ENCODE data around the gene HECTD3. TPM values are rescaled to one million over a fixed set of nuclear protein-coding genes. Genes with fewer than 3 reads are reported as not detected.

HECTD3 gene
- polyA plus RNA-seq, result 10 to 100 TPM; 25.1 to 38.6 TPM

DNA sequence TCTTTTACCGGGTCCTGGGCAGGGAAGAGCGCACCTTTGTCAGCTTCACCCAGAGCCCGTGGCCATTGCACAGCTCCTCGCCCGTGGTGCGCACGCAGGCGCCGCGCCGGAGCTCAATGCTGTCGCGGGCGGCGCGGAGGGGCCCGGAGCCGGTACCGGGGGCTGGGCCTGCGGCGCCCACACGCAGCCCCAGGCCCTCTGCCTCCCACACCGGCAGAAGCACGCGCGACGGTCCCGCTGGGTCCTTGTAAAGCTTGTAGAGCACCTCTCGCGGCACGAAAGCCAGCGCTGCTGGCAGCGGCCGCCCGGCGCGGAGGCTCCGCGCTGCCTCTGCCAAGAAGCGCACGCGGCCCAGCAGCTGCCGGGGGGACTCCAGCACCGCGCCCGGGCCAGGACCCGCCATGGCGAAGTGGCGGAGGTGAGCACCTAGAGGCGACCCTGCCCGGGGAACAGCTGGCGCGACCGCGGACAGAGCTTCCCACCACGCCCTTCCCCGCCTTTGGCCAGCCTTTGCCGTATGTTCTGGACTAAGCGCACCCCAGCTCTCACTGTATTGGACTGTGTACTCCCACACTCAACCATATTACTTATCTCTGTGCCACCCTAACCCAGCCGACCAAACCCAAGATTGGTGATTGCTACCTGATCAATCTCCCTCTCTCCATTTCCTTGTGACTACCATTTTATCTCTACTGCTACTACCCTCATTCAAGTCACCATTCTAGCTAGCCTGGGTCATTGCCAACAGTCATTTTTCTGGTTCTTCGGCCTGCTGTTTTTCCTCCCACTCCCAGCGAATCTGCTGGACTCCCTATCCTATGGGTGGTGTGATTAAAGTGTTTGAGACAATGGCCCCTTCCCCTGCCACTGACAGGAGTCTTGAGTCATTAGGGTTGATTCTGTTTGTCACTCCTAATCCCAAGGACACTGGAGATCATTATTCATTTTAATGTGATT lies at the start of gene HECTD3:
Gene HECTD3 (minus strand): TSS at position 470 of the 957 bp plus-strand sequence. CDS start 67 bp downstream, at position 403.
- H3K27ac ChIP-seq (ENCODE audit: low read depth in 2 of 2, low read length in 1 of 2), result peak within 1 kb of the TSS; percentile 85 to 92
- peak within 1 kb of the TSS; percentile 92 to 95 for H3K4me3 ChIP-seq (ENCODE audit: low read depth in 1 of 2, low read length in 2 of 2)
- WGBS, 2 donors, result 0 to 1% methylated on average over 38 to 62 of the region's 62 CpGs
- H3K4me1 ChIP-seq (ENCODE audit: control insufficient read depth in 2 of 2, insufficient read depth in 2 of 2, low read length in 1 of 2), result peaks cover 0 to 17% of the 10 kb centered on the region in 2 donors
- H3K9me3 ChIP-seq (ENCODE audit: control insufficient read depth in 2 of 2, insufficient read depth in 1 of 2, low read depth in 1 of 2, low read length in 1 of 2), result no peaks in the 10 kb centered on the region
- peaks cover 3 to 37% of the 10 kb centered on the region in 2 donors for H3K36me3 ChIP-seq (ENCODE audit: control insufficient read depth in 2 of 2, insufficient read depth in 2 of 2, low read length in 1 of 2)
- H3K27me3 ChIP-seq (ENCODE audit: control insufficient read depth in 1 of 2, insufficient read depth in 2 of 2, low read length in 2 of 2), result no peaks in the 10 kb centered on the region

DNA sequence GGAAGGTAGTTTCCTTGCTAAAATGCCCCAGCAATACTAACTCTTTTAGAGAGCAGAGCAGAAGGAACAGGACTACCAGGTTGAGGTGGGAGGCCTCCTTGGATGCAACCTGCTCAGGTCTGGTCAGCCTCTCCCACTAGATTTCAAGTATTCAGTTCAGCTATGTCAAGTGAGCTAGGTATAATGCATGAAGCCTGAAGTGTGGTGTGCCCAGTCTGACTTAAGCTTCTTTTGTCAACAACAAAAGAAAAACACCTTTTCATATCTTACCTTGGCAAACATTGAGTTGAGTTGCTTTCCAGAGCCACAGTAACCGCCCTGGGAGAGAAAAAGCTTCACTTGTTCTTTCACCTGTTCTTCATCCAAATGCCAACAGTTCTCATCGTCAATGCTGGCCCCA lies 48.7 kb upstream of the HECTD3 start:
- Histone ChIP-seq H3K27ac (ENCODE audit: low read depth in 2 of 2, low read length in 1 of 2) (no peak overlapping the region), H3K4me3 (ENCODE audit: low read depth in 1 of 2, low read length in 2 of 2) (no peak overlapping the region), H3K4me1 (ENCODE audit: control insufficient read depth in 2 of 2, insufficient read depth in 2 of 2, low read length in 1 of 2) (no peaks in the 10 kb centered on the region), H3K9me3 (ENCODE audit: control insufficient read depth in 2 of 2, insufficient read depth in 1 of 2, low read depth in 1 of 2, low read length in 1 of 2) (no peaks in the 10 kb centered on the region), H3K27me3 (ENCODE audit: control insufficient read depth in 1 of 2, insufficient read depth in 2 of 2, low read length in 2 of 2) (no peaks in the 10 kb centered on the region), H3K36me3 (ENCODE audit: control insufficient read depth in 2 of 2, insufficient read depth in 2 of 2, low read length in 1 of 2) (peaks cover 2% of the 10 kb centered on the region in 2 donors)
- WGBS, 2 donors, result 47 to 66% methylated on average over 2 of the region's 2 CpGs

DNA sequence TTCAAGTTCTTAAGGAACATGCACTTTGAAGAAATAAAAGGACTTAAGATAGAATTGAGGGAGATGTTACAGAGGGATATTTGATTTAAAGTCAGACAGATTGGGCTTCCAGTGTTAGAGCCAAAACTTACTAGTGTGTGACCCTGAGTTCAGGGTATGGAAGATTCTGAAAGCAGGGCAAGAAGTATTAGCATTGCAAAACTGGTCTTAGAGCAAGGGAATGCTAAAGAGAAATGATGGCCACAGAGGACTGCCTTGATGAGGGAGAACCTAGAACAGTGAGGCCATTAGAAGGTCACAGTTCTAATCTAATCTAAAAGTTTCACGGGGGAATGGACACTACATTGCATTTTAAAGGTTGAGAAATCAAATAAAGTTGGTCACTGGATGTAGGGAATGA lies 46.4 kb upstream of the HECTD3 start:
- Histone ChIP-seq H3K9me3 (ENCODE audit: control insufficient read depth in 2 of 2, insufficient read depth in 1 of 2, low read depth in 1 of 2, low read length in 1 of 2) (no peaks in the 10 kb centered on the region), H3K36me3 (ENCODE audit: control insufficient read depth in 2 of 2, insufficient read depth in 2 of 2, low read length in 1 of 2) (peaks cover 2% of the 10 kb centered on the region in 2 donors), H3K27me3 (ENCODE audit: control insufficient read depth in 1 of 2, insufficient read depth in 2 of 2, low read length in 2 of 2) (no peaks in the 10 kb centered on the region), H3K4me3 (ENCODE audit: low read depth in 1 of 2, low read length in 2 of 2) (no peak overlapping the region), H3K4me1 (ENCODE audit: control insufficient read depth in 2 of 2, insufficient read depth in 2 of 2, low read length in 1 of 2) (no peaks in the 10 kb centered on the region), H3K27ac (ENCODE audit: low read depth in 2 of 2, low read length in 1 of 2) (no peak overlapping the region)
- WGBS, 2 donors, result 83 to 84% methylated on average over 1 of the region's 1 CpG

DNA sequence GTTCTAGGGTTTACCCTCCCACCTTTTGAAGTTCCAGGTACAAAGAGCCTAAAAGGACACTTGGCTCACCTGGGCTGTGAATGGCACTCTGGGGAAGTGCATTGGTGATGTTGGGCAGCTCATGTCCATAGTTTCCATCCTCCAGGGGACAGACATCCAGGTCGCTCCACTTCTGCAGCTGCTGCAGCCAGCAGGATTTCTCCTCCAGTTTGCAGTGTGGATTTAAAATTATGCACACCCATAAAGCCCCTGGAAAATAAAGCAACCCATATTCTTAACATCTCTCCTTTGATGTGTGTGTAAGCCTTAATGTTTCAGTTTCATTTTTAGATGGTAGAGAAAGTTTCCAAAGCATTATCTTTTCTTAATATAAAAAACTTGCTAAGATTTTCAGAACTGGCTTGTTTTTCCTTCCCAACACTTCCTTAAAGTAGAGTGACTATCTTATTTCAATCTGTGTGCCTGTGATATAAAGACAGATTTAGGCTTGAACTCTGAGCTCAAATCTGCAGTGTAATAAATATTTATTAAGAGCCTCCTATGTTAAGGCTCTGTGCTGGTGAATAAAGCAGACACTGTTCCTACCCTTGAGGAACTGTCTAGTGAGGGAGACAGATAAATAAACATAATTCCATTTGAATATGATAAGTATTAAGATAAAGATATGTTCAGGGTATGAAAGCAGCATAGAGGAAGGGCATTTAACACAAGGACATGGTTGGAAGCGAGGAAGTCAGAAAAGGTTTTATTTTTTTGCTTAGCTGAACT lies 40.1 kb upstream of the HECTD3 start:
- Histone ChIP-seq H3K9me3 (ENCODE audit: control insufficient read depth in 2 of 2, insufficient read depth in 1 of 2, low read depth in 1 of 2, low read length in 1 of 2) (no peaks in the 10 kb centered on the region), H3K4me1 (ENCODE audit: control insufficient read depth in 2 of 2, insufficient read depth in 2 of 2, low read length in 1 of 2) (no peaks in the 10 kb centered on the region), H3K4me3 (ENCODE audit: low read depth in 1 of 2, low read length in 2 of 2) (no peak overlapping the region), H3K27me3 (ENCODE audit: control insufficient read depth in 1 of 2, insufficient read depth in 2 of 2, low read length in 2 of 2) (no peaks in the 10 kb centered on the region), H3K27ac (ENCODE audit: low read depth in 2 of 2, low read length in 1 of 2) (no peak overlapping the region), H3K36me3 (ENCODE audit: control insufficient read depth in 2 of 2, insufficient read depth in 2 of 2, low read length in 1 of 2) (no peaks in the 10 kb centered on the region)
- WGBS, 2 donors, result 67 to 74% methylated on average over 2 of the region's 2 CpGs

DNA sequence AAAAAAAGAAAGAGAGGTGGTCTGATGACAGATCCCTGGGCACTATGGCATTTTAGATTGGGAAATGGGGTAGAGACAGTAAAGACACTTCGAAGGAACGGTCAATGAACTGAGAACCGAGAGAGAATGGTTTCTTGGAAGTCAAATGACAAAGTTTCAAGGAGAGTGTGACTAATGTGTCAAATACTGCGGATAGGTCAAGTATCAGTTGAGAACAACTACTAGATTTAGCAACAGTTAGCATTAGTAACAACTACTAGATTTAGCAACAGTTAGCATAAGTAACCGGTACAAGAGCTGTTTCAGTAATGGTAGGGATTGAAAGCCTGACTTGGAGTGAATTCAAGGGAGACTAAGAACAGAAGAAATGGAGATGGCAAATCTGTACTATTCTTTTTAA lies 35.9 kb upstream of the HECTD3 start:
- Histone ChIP-seq H3K4me1 (ENCODE audit: control insufficient read depth in 2 of 2, insufficient read depth in 2 of 2, low read length in 1 of 2) (no peaks in the 10 kb centered on the region), H3K36me3 (ENCODE audit: control insufficient read depth in 2 of 2, insufficient read depth in 2 of 2, low read length in 1 of 2) (no peaks in the 10 kb centered on the region), H3K4me3 (ENCODE audit: low read depth in 1 of 2, low read length in 2 of 2) (no peak overlapping the region), H3K27ac (ENCODE audit: low read depth in 2 of 2, low read length in 1 of 2) (no peak overlapping the region), H3K27me3 (ENCODE audit: control insufficient read depth in 1 of 2, insufficient read depth in 2 of 2, low read length in 2 of 2) (no peaks in the 10 kb centered on the region), H3K9me3 (ENCODE audit: control insufficient read depth in 2 of 2, insufficient read depth in 1 of 2, low read depth in 1 of 2, low read length in 1 of 2) (no peaks in the 10 kb centered on the region)
- 89 to 90% methylated on average over 5 of the region's 5 CpGs for WGBS, 2 donors

DNA sequence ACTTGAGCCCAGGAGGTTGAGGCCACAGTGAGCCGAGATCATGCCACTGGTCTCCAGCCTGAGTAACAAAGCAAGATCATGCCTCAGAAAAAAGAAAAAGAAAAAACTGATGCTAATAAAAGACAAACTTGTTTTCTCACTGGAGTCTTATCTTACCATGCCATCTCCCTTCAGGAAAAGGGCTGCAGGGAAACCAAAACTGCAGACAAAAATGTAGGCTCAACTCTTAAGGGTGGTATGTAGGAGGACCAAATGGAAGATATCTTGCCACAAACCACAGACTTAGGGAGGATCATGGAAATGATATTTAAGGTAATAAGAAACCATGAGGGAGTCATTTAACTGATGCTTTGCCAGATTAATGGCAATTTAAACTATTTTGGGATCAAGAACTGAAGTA lies 33.8 kb upstream of the HECTD3 start:
- no peak overlapping the region for H3K27ac ChIP-seq (ENCODE audit: low read depth in 2 of 2, low read length in 1 of 2)
- no peaks in the 10 kb centered on the region for H3K36me3 ChIP-seq (ENCODE audit: control insufficient read depth in 2 of 2, insufficient read depth in 2 of 2, low read length in 1 of 2)
- H3K4me3 ChIP-seq (ENCODE audit: low read depth in 1 of 2, low read length in 2 of 2), result no peak overlapping the region
- no peaks in the 10 kb centered on the region for H3K9me3 ChIP-seq (ENCODE audit: control insufficient read depth in 2 of 2, insufficient read depth in 1 of 2, low read depth in 1 of 2, low read length in 1 of 2)
- H3K4me1 ChIP-seq (ENCODE audit: control insufficient read depth in 2 of 2, insufficient read depth in 2 of 2, low read length in 1 of 2), result no peaks in the 10 kb centered on the region
- H3K27me3 ChIP-seq (ENCODE audit: control insufficient read depth in 1 of 2, insufficient read depth in 2 of 2, low read length in 2 of 2), result no peaks in the 10 kb centered on the region
- WGBS, 2 donors, result 93 to 100% methylated on average over 1 of the region's 1 CpG

DNA sequence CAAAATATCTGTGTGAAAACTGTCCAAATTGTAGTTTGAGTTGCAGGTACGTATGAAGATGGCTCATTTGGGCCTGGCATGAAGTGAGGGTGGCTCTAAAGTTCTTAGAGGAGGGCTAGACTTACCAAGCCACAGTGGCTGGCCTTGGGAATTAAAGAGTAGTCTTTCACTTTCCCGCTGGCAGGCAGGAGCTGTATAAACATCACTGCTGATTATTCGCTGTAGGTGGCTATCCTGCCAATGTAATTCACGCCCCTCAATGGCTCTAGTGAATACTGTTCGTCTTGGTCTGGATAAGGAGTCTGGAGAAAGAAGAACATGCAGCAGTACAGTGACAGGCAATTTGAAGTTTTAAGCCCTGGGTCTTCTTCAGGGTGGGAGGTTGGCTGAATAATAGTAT lies 32.0 kb upstream of the HECTD3 start:
- no peaks in the 10 kb centered on the region for H3K36me3 ChIP-seq (ENCODE audit: control insufficient read depth in 2 of 2, insufficient read depth in 2 of 2, low read length in 1 of 2)
- H3K4me3 ChIP-seq (ENCODE audit: low read depth in 1 of 2, low read length in 2 of 2), result no peak overlapping the region
- no peak overlapping the region for H3K27ac ChIP-seq (ENCODE audit: low read depth in 2 of 2, low read length in 1 of 2)
- no peaks in the 10 kb centered on the region for H3K4me1 ChIP-seq (ENCODE audit: control insufficient read depth in 2 of 2, insufficient read depth in 2 of 2, low read length in 1 of 2)
- H3K9me3 ChIP-seq (ENCODE audit: control insufficient read depth in 2 of 2, insufficient read depth in 1 of 2, low read depth in 1 of 2, low read length in 1 of 2), result no peaks in the 10 kb centered on the region
- WGBS, 2 donors, result 90 to 91% methylated on average over 5 of the region's 5 CpGs
- H3K27me3 ChIP-seq (ENCODE audit: control insufficient read depth in 1 of 2, insufficient read depth in 2 of 2, low read length in 2 of 2), result no peaks in the 10 kb centered on the region

DNA sequence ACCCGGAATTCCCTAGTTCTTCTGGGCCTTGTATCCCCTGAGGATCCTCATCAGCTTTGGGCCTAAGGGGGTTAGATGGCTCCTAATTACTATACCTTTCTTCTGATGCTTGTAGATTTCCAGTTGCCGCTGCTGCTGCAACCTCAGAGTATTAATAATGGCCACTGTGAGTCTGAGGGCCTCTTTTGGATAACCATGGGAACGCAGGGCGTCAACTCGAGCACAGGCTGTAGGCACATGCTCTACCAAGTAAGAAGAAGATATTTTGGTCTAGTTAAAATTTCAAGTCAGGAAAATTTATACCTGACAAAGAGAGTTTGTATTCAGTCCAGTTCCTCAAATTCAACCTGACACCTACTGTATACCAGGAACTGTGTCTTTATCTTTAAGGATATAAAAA lies 29.2 kb upstream of the HECTD3 start:
- 98 to 99% methylated on average over 5 of the region's 5 CpGs for WGBS, 2 donors
- Histone ChIP-seq H3K9me3 (ENCODE audit: control insufficient read depth in 2 of 2, insufficient read depth in 1 of 2, low read depth in 1 of 2, low read length in 1 of 2) (no peaks in the 10 kb centered on the region), H3K27ac (ENCODE audit: low read depth in 2 of 2, low read length in 1 of 2) (no peak overlapping the region), H3K27me3 (ENCODE audit: control insufficient read depth in 1 of 2, insufficient read depth in 2 of 2, low read length in 2 of 2) (no peaks in the 10 kb centered on the region), H3K4me3 (ENCODE audit: low read depth in 1 of 2, low read length in 2 of 2) (no peak overlapping the region), H3K4me1 (ENCODE audit: control insufficient read depth in 2 of 2, insufficient read depth in 2 of 2, low read length in 1 of 2) (no peaks in the 10 kb centered on the region), H3K36me3 (ENCODE audit: control insufficient read depth in 2 of 2, insufficient read depth in 2 of 2, low read length in 1 of 2) (no peaks in the 10 kb centered on the region)

DNA sequence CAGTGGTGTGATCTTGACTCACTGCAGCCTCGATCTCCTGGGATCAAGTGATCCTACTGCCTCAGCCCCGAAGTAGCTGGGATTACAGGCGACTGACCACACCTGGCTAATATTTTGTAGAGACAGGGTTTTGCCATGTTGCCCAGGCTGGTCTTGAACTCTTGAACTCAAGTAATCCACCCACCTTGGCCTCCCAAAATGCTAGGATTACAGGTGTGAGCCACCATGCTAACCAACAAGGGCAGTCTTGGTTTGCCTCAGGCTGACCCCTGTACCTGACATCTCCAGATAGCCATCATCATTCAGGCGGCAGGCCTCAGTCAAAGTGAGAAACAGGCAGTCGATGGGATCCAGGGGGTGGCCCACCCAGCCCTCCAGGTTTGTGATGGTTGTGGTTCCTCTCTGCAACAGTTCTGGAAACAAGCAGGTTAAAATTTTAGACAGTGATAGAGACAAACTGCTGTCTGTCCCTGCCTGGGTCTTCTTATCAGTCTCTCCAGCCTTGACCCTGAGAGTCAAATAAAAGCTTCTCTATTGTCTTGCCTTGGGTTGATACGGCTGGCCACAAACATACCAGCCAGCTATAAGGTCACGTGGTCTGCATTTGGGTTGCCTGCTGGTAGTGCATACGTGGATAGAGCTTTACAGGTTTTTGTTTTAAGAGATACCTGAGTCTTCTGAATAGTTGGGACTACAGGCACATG lies 27.7 kb upstream of the HECTD3 start:
- Histone ChIP-seq H3K4me3 (ENCODE audit: low read depth in 1 of 2, low read length in 2 of 2) (no peak overlapping the region), H3K4me1 (ENCODE audit: control insufficient read depth in 2 of 2, insufficient read depth in 2 of 2, low read length in 1 of 2) (no peaks in the 10 kb centered on the region), H3K27me3 (ENCODE audit: control insufficient read depth in 1 of 2, insufficient read depth in 2 of 2, low read length in 2 of 2) (no peaks in the 10 kb centered on the region), H3K36me3 (ENCODE audit: control insufficient read depth in 2 of 2, insufficient read depth in 2 of 2, low read length in 1 of 2) (peaks cover 0 to 5% of the 10 kb centered on the region in 2 donors), H3K9me3 (ENCODE audit: control insufficient read depth in 2 of 2, insufficient read depth in 1 of 2, low read depth in 1 of 2, low read length in 1 of 2) (no peaks in the 10 kb centered on the region), H3K27ac (ENCODE audit: low read depth in 2 of 2, low read length in 1 of 2) (no peak overlapping the region)
- 81 to 93% methylated on average over 8 of the region's 8 CpGs for WGBS, 2 donors
